ENCODE data around the gene PRDM15.

DNA sequence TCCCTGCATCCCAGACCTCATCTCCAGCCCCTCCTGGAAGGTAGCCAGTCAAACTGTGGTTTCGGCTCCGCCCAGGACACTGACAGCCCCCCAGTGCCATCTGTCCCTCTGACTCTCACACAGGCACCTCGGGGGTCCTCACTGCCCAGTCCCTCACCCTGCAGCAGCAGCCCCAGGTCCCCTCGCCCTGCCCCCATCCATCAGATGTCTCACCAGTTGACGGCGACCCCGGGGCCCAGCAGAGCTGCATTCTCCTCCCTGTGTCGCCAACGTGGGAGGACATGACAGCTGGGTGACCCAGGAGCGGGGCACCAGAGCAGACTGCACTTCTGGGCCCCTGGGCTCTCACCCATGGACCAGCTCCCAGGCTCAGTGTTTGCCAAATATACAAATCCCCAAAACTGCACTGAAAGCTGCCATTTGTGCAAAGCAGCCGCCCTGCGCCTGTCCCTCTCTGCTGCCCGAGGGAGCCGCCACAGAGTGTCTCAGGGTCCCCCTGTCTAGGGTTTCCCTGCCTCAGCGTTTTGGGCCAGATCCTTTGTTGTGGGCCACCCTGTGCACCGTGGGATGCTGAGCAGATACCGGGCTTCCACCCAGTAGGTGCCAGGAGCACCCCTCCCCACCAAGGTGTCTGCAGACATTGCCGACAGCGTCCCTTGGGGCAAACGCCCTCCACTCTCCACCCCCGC, 48.2 kb downstream of the PRDM15 start:
- TF ChIP-seq, protein P1, sequence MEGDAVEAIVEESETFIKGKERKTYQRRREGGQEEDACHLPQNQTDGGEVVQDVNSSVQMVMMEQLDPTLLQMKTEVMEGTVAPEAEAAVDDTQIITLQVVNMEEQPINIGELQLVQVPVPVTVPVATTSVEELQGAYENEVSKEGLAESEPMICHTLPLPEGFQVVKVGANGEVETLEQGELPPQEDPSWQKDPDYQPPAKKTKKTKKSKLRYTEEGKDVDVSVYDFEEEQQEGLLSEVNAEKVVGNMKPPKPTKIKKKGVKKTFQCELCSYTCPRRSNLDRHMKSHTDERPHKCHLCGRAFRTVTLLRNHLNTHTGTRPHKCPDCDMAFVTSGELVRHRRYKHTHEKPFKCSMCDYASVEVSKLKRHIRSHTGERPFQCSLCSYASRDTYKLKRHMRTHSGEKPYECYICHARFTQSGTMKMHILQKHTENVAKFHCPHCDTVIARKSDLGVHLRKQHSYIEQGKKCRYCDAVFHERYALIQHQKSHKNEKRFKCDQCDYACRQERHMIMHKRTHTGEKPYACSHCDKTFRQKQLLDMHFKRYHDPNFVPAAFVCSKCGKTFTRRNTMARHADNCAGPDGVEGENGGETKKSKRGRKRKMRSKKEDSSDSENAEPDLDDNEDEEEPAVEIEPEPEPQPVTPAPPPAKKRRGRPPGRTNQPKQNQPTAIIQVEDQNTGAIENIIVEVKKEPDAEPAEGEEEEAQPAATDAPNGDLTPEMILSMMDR (IDR thresholded peaks at IDR 0.05) = no peak
- TF ChIP-seq POLR2A (IDR thresholded peaks at IDR 0.05) = no peak

Measured in thyroid gland (tissue), 4 donors.